GM18498 (cell line): Measurements from ENCODE around the gene RHBDL1.

Experiments
- ATAC-seq: cut with Tn5 transposase; IDR thresholded peaks from one replicate; pipeline ENCODE4 v1.9.1; 2021; ENCODE audit warnings: mild to moderate bottlenecking, moderate library complexity; ENCODE audit not compliant: unreplicated experiment

The RHBDL1 gene

GRCh38 chr16:672371-672770, 3.1 kb upstream of the RHBDL1 start:
- ATAC-seq: no peak

- ATAC-seq: no peak
These were observed 2.6 kb upstream of the RHBDL1 start for GRCh38 chr16:672851-673250.

- no peak for ATAC-seq
These were observed 2.0 kb upstream of the RHBDL1 start for GRCh38 chr16:673399-673991.

- no peak for ATAC-seq
These were observed 1.1 kb upstream of the RHBDL1 start for GRCh38 chr16:674214-674881.

GRCh38 chr16:675884-676564, 553 bp downstream of the RHBDL1 start:
- no peak for ATAC-seq

- no peak for ATAC-seq
These were observed 1.1 kb downstream of the RHBDL1 start for GRCh38 chr16:676565-676902.

- no peak for ATAC-seq
These were observed 1.4 kb downstream of the RHBDL1 start for GRCh38 chr16:676913-677312.

GRCh38 chr16:677316-678190, 2.1 kb downstream of the RHBDL1 start:
- ATAC-seq: no peak

GRCh38 chr16:678209-678857, 2.9 kb downstream of the RHBDL1 start:
- ATAC-seq: no peak

GRCh38 chr16:678858-679813, 3.7 kb downstream of the RHBDL1 start:
- no peak for ATAC-seq

GRCh38 chr16:679814-680624, 4.5 kb downstream of the RHBDL1 start, which contains the start of gene STUB1:
TSS of gene STUB1 (plus strand) at chr16:680410. CDS start at chr16:680526, 116 bp downstream.
- ATAC-seq: peak; percentile 40

- peak; percentile 3 for ATAC-seq
These were observed 5.1 kb downstream of the RHBDL1 start for GRCh38 chr16:680625-680945.

- no peak for ATAC-seq
These were observed 5.7 kb downstream of the RHBDL1 start for GRCh38 chr16:680967-681745.

GRCh38 chr16:681746-682427, 6.4 kb downstream of the RHBDL1 start:
- no peak for ATAC-seq

GRCh38 chr16:682493-683395, 7.3 kb downstream of the RHBDL1 start:
- ATAC-seq: no peak

- ATAC-seq: no peak
These were observed 8.1 kb downstream of the RHBDL1 start for GRCh38 chr16:683396-684070.
